ENCODE results near the gene CA5A.
A peak's percentile ranks its signal among the peaks of the same experiment; 100 is the strongest.

CA5A gene

DNA sequence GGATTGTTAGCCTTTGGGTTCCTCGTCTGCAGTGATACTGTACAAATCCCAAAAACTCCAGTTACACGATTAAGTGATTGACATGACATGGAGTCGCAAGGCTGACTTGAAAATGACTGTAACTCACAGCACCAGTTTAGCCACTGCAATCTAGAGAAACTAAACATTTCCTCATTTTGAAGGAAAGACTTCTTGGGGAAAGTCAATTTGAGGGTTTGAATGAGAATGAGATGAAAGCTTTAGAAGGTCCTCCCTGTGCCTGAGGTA is 19.7 kb upstream of the CA5A start:
- Mint-ChIP-seq H3K9me3 (no peaks in the 10 kb centered on the region), H3K4me1 (peaks cover 81% of the 10 kb centered on the region), H3K36me3 (peaks cover 76% of the 10 kb centered on the region), H3K27ac (peak overlapping the region; percentile 99), H3K4me3 (peak overlapping the region; percentile 96)
- ATAC-seq = no peak
- DNase-seq (ENCODE audit: low spot score in 2 of 2) = no peak

DNA sequence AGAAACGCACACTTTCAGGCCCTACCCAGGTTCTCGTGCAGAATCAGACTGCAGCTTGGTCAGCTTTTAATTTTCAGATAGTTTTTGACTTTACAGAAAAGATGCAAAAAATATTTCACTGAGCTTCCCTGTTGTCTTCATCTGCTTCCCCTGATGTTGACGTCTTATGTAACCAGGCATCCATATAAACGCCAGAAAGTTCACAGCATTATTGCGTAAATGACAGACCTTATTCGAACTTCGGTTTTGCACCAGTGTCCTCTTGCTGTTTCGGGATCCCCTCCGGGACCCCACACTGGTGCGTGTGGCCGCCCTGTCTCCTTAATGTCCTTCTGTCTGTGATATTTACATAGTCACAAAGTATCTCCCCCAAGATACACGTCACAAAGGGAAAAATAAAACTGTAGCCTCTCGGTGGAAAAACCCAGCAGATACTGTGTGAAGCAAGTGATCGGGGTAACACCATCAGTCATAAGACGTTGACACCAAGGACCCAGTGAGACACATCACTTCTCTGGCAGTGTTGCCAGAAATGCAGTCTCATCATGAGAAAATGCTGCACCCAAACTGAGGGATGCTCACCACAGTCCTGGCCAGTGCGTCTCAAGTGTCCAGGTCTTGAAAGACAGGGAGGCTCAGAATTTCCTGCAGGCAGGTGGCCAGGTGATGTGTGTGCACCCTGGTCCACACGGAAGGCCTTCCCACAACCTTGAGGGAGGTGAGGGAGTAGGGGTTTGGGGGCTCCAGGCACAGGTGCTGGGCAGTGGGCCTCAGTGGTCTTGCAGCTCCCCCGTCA is 19.2 kb upstream of the CA5A start:
- Mint-ChIP-seq H3K4me1 (peaks cover 80% of the 10 kb centered on the region), H3K36me3 (peaks cover 76% of the 10 kb centered on the region), H3K4me3 (peak overlapping the region; percentile 96), H3K27ac (peak overlapping the region; percentile 99), H3K9me3 (no peaks in the 10 kb centered on the region)
- peak; percentile 3 for ATAC-seq
- no peak for DNase-seq (ENCODE audit: low spot score in 2 of 2)

DNA sequence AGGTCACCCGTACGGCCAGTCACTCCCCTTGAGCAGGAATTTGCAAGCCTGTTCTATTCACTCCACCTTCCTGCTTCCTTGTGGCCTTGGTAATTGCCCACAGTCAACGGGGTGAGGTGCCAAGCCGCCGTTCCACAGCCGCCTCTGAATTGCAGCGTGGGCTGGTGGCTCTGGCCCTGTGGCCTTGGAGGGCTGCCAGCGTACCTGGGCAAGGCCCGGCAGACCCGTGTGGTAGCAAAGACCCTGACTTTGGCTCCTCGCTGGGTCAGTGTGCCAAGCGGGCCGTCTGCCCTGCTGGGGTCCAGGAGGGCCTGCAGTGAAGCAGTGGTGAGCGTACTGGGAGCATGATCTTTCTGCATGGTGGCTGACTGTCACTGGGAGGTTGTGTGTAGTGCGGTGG is 18.5 kb upstream of the CA5A start:
- Mint-ChIP-seq H3K27ac (peak overlapping the region; percentile 99), H3K4me3 (peak overlapping the region; percentile 96), H3K9me3 (no peaks in the 10 kb centered on the region), H3K36me3 (peaks cover 74% of the 10 kb centered on the region), H3K4me1 (peaks cover 74% of the 10 kb centered on the region)
- DNase-seq (ENCODE audit: low spot score in 2 of 2) (no peak), ATAC-seq (no peak)

DNA sequence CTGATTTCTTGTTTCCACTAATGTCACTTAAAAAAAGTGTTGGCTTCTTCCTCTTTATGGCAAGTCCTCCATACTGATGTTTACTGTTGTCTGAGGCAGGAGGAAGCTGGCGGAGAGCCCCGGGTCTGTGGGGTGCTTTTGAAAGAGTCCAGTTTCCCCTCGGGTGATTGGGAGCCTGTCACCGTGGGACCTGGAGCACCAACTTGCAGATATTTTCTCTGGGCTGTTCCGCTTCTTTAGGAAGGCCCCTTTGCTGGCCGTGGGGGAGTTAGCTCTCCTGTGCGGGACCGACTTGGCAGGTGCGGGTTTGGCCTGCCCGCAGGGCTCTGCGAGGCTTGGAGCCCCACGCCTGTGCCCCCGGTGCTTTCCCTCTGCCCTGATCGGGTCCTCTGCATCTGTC is 18.0 kb upstream of the CA5A start:
- Mint-ChIP-seq H3K9me3 (no peaks in the 10 kb centered on the region), H3K4me3 (peak overlapping the region; percentile 96), H3K4me1 (peaks cover 69% of the 10 kb centered on the region), H3K36me3 (peaks cover 69% of the 10 kb centered on the region), H3K27ac (peak overlapping the region; percentile 99)
- DNase-seq (ENCODE audit: low spot score in 2 of 2) = no peak
- no peak for ATAC-seq

DNA sequence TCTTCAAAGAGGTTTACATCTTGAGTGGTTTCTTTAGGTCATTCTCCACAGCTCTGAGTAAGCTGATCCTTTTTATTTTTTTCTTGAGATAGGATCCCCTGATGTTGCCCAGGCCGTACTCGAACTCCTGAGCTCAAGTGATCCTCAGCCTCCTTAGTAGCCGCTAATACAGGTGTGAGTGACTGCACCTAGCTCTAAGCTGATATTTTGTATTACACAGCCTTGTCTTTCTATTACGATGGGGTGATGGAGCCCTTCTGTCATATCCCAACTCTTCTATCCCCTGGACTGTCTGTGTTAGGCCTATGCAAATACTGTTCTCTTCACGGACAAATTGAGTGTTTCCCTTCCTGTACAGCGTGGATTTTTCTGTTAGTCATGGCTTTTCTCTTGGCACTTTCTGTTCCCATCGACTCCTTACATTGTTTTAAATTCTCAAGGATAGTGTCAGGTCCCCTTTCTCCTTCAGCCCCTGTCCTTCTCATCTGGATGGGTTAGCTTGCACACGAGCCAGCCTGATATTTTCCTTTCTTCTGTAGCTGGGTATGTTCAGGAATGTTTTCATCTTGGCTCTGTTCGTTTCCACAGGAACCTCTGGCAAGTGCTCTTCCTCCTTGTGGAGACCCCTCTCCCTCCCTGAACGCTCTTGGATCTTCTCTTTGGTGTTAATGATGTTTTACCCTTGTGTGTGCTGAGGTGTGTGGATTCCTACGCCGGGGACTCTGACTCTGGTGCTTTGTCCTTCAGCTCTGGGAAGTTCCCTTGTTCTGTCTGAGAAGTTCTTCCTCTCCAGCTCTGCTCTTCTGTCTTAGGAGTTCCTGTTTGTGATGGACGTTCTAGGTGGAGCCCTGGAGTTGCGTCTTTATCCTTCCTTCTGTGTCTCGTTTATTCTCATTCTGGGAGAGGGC is 17.2 kb upstream of the CA5A start:
- H3K27ac Mint-ChIP-seq = peak overlapping the region; percentile 99
- no peak for ATAC-seq

DNA sequence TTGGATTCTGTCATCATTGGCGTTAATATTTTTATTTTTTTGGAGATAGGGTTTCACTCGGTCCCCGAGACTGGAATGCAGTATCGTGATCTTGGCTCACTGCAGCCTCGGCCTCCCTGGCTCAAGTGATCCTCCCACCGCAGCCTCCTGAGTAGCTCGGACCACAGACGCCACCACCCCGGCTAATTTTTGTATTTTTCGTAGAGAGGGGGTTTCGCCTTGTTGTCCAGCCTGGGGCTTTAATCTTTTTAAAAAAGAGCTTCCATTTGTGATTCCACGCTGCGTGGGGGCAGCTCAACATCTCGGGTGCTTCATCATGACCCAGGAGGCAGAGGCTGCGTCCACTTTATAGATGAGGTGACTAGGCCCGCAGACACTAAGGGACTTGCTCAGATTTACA is 16.4 kb upstream of the CA5A start:
- ATAC-seq (no peak), DNase-seq (ENCODE audit: low spot score in 2 of 2) (no peak)
- Mint-ChIP-seq H3K36me3 (peaks cover 62% of the 10 kb centered on the region), H3K4me3 (peak overlapping the region; percentile 96), H3K27ac (peak overlapping the region; percentile 99), H3K9me3 (no peaks in the 10 kb centered on the region), H3K4me1 (peaks cover 59% of the 10 kb centered on the region)

More for the DNA sequence above, 17.2 kb upstream of the CA5A start:
- no peak for DNase-seq (ENCODE audit: low spot score in 2 of 2)
- H3K4me3 Mint-ChIP-seq = peak overlapping the region; percentile 96
- H3K9me3 Mint-ChIP-seq = no peaks in the 10 kb centered on the region
- peaks cover 61% of the 10 kb centered on the region for H3K4me1 Mint-ChIP-seq
- H3K36me3 Mint-ChIP-seq = peaks cover 66% of the 10 kb centered on the region

DNA sequence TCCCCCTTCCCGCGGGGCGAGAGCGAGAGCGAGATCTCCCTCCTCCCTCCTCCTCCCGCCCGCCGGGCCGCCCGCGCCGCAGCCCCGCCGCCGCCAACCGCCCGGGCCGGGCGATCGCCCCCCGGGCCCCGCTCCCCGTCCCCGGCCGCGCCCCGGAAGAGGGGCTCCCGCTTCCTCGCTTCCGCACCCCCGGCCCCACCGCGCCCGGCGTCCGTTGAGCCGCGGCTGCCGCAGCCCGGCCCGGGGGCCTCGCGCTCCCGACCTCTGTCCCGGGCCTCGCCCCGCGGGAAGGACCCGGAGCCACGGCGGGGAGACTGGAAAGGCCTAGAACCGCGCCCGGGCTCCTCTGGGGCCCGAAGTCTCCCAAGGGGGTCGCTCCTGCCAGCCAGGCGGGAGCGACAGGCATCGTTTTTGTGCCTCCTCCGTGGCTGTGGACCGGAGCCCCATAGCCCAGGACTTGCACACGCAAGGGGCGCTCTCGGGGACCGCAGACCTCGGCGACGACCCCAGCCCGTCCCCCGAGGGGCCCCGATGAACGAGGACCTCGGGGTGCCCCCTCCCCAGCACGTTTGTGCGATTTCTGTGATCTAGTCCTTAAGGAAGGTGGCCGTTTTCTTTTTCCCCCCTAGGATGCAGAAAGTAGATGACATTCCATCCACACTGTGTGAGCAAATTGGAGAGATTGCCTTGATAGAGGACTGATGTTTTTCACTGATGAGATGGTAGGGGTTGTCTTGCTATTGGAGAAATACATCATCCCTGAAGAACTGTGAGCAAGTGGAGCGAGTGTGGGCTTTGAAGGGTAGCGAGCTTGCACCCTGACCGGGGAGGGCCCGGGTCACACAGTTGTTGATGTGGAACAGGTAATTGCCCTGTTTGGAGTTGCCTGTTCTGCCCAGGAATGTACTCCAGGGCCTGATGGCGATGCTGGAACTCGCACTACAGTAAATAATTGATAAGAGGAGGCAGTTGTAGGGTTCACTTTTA is 15.5 kb upstream of the CA5A start:
- H3K9me3 Mint-ChIP-seq = no peaks in the 10 kb centered on the region
- H3K4me1 Mint-ChIP-seq = peaks cover 52% of the 10 kb centered on the region
- H3K4me3 Mint-ChIP-seq = peak overlapping the region; percentile 96
- peaks cover 54% of the 10 kb centered on the region for H3K36me3 Mint-ChIP-seq
- peak overlapping the region; percentile 99 for H3K27ac Mint-ChIP-seq
- ATAC-seq (no peak), DNase-seq (ENCODE audit: low spot score in 2 of 2) (no peak)

DNA sequence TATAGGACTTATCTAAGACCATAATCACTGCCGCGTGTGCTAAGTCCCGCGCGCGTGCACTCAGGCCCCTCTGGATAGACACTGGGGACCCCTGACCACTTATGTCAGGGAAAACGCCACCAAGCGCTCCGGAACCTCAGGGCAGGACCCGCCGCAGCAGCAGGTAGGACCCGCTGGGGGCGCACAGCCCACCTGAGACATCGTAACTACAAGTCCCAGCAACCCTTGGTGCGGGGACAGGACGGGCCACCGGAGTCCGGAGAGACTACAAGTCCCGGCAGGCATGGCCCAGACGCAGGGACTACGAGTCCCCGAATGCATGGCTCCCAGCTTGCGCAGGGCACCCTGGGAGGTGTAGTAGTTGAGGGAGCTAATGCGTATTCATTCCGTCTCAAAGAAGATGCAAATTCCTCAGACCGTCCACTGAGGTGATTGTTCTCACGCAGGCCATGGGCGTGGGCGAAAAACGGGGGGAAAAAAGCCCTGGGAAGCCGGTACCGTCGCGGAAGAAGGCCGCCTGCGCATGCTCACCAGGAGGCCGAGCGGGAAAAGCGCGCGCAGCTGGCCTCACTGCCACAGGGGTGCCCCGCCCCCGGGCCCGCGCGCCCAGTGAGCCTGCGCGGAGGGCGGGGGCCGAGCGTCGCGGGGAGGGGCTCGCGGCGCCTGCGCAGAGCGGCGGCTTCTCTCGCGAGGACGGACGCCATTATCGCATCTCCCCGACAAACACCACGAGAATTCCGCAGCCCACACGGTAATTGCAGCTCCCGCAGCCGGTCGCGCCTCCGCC is 14.6 kb upstream of the CA5A start, which contains the start of gene BANP:
BANP (plus strand) TSS at position 670 of the 787 bp plus-strand sequence. CDS start 23,682 bp downstream, outside the sequence.
- peak; percentile 97 for ATAC-seq
- Mint-ChIP-seq H3K4me1 (peaks cover 43% of the 10 kb centered on the region), H3K27ac (peak within 1 kb of the TSS; percentile 99), H3K36me3 (peaks cover 47% of the 10 kb centered on the region), H3K9me3 (no peaks in the 10 kb centered on the region), H3K4me3 (peak within 1 kb of the TSS; percentile 96)
- DNase-seq (ENCODE audit: low spot score in 2 of 2) = peak; percentile 93 to 97

DNA sequence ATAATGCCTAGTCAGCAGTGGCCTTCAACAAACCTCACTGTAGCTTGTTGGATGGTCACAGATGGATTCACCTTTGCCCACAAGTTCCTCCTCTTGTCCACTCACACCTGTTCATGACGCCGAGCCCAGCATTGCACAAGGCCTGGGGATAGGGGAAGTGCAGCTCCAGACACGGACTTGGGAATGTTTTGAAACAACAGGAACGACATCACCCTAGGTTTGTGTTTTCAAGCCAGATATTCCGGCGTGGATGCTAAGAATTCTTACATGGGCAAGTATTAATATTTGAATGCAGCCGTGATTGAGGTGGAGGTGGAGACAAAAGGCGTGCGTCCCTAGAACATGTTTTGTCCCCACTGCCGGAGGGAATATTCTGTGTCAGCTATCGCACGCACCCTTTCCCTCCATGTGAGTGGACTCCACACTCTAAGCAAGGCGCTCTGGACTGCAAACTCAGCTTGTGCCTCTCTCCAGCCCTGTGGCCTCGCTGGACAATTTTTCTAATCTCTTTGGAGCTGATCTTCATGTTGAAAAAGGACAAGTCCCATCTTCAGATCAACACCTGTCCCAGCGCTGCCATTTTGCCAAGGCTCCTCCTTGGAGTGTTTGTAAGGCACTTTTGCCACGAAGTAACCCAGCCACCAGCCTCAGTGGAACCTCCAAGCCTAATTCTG is 12.9 kb upstream of the CA5A start:
- peaks cover 36% of the 10 kb centered on the region for H3K36me3 Mint-ChIP-seq
- H3K4me3 Mint-ChIP-seq = peak overlapping the region; percentile 8
- no peaks in the 10 kb centered on the region for H3K9me3 Mint-ChIP-seq
- no peak for ATAC-seq
- no peak overlapping the region for H3K27ac Mint-ChIP-seq
- H3K4me1 Mint-ChIP-seq = peaks cover 28% of the 10 kb centered on the region
- DNase-seq (ENCODE audit: low spot score in 2 of 2) = no peak

DNA sequence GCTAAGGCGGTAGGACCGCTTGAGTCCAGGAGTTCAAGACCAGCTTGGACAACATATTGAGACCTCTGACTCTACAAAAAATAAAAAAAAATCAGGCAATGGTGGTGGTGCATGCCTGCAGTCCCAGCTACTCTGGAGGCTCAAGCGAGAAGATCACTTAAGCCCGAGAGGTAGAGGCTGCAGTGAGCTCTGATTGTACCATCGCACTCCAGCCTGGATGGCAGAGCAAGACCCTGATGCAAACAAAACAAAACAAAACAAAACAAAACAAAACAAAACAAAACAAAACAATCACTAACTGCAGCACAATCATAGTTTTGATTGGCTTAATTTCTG is 12.4 kb upstream of the CA5A start:
- peak overlapping the region; percentile 8 for H3K4me3 Mint-ChIP-seq

DNA sequence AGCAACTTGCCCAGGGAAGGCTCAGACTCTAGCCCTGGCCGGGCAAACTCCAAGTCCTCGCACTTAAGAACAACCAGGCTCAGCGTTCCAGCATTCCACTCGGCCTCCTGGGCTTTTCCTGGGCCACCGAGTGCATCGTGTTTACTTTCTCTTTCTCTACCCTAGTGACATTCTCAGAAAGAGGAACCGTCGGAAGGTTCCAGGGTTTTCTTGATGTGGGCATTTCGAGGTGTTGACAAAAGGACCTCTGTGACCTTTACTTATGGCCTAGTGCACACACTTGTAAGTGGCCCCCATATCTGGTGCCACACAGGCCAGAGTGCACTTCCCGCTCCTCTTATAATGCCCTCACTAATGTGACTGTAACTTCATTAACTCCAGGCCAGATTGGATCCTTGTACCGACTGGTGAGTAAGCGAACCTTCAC is 11.8 kb upstream of the CA5A start:
- Mint-ChIP-seq H3K27ac (peak overlapping the region; percentile 72), H3K36me3 (peaks cover 26% of the 10 kb centered on the region), H3K9me3 (no peaks in the 10 kb centered on the region), H3K4me1 (peaks cover 17% of the 10 kb centered on the region), H3K4me3 (peak overlapping the region; percentile 36)
- DNase-seq (ENCODE audit: low spot score in 2 of 2) = no peak
- no peak for ATAC-seq

More for the DNA sequence above, 12.4 kb upstream of the CA5A start:
- DNase-seq (ENCODE audit: low spot score in 2 of 2) = no peak
- H3K36me3 Mint-ChIP-seq = peaks cover 31% of the 10 kb centered on the region
- no peaks in the 10 kb centered on the region for H3K9me3 Mint-ChIP-seq
- H3K4me1 Mint-ChIP-seq = peaks cover 23% of the 10 kb centered on the region
- H3K27ac Mint-ChIP-seq = no peak overlapping the region
- ATAC-seq = no peak

DNA sequence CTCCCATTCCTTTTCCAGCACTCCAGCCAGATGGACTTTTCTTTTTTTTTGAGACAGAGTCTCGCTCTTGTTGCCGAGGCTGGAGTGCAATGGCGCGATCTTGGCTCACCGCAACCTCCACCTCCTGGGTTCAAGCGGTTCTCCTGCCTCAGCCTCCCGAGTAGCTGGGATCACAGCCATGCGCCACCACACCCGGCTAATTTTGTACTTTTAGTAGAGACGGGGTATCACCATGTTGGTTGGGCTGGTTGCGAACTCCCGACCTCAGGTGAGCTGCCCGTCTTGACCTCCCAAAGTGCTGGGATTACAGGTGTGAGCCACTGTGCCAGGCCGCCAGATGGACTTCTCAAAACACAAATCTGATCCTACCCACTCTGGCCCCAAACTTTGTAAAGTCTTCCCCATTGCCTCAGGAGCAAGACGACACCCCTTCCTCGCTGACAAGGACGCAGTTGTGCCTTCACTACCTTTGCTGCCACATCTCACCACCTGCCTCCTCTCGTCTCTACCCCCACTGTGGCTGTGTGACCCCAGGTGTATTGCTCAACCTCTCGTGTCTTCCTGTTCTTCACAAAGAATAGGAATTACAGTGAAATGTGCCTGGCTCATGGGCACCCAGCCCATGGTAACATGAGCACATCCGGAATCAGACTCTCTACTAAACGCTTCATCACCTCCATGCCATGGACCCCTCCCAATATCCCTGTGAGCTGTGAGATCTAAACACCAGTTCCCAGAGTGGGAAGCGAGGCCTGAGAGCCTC is 11.2 kb upstream of the CA5A start:
- H3K4me1 Mint-ChIP-seq = peaks cover 17% of the 10 kb centered on the region
- no peak for ATAC-seq
- peaks cover 20% of the 10 kb centered on the region for H3K36me3 Mint-ChIP-seq
- peak overlapping the region; percentile 72 for H3K27ac Mint-ChIP-seq
- peak overlapping the region; percentile 36 for H3K4me3 Mint-ChIP-seq
- H3K9me3 Mint-ChIP-seq = no peaks in the 10 kb centered on the region
- no peak for DNase-seq (ENCODE audit: low spot score in 2 of 2)

DNA sequence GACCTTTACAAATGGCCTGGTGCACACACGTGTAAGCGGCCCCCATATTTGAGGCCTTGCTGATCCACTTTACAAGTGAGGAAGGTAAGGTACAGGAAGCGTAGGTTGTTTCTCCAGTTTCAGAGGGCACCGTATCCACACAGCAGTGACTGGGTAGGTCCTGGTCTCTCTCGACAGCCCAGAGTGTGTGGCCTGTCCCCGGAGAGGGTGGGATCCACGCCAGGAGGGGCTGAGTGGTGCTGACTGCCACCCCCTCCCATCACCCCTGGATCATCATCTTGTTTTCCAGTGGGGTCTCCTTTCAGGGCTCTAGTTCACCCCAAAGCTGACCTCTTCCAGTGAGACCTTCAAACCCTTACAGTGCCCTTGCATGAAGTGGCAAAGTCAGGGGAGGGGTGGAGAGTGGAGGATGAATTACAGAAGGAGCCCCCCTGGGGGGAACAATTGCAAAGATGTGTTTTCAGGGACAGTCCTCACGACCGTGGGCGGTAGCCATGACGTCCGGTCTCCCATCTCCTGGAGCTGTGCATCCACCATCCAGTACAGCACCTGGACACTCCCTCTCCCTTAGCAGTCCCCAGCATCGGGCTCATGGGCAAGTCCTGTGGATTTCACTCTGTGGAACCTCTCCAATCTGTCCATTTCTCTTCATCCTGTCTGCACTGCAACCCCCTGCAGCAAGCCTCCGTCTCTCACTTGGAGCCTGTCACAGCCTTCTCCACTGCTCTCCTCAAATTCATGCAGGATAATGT is 10.4 kb upstream of the CA5A start:
- peaks cover 12% of the 10 kb centered on the region for H3K36me3 Mint-ChIP-seq
- DNase-seq (ENCODE audit: low spot score in 2 of 2) (no peak), ATAC-seq (no peak)
- no peak overlapping the region for H3K27ac Mint-ChIP-seq
- H3K4me3 Mint-ChIP-seq = no peak overlapping the region
- no peaks in the 10 kb centered on the region for H3K9me3 Mint-ChIP-seq
- H3K4me1 Mint-ChIP-seq = peaks cover 11% of the 10 kb centered on the region

Measured in stimulated activated effector memory CD8-positive, alpha-beta T cell treated with anti-CD3 and anti-CD28 coated beads, Interleukin-12 subunit alpha, Interleukin-12 subunit beta, amount 100 ng/mL, for 72 hours (primary cell).